ENCODE results near the gene CPPED1. TPM values are rescaled to one million over a fixed set of nuclear protein-coding genes. Genes with fewer than 3 reads are reported as not detected.

Gene CPPED1
- total and polyA plus RNA-seq, 2 of the 4 experiments (the other 2 are of a cell fraction): 5.1 to 6.5 TPM

GRCh38 chr16:12794486-12795387, 8.9 kb downstream of the CPPED1 start:
- Histone ChIP-seq H2BK15ac (ENCODE audit: low read depth, low read length) (no peak overlapping the region), H3K27me3 (ENCODE audit: control insufficient read depth, insufficient read depth, low read length) (no peaks in the 10 kb centered on the region), H3K4me1 (ENCODE audit: control insufficient read depth, insufficient read depth, low read length) (no peaks in the 10 kb centered on the region), H3K4ac (ENCODE audit: low read depth, low read length) (no peak overlapping the region), H2AFZ (replicated peaks; ENCODE audit: low read length, poor library complexity) (no peak overlapping the region), H3K36me3 (ENCODE audit: control insufficient read depth, insufficient read depth, low read length) (no peaks in the 10 kb centered on the region), H3K23ac (ENCODE audit: low read depth, low read length) (no peak overlapping the region), H3K27ac (ENCODE audit: insufficient read depth, low read length) (no peak overlapping the region), H4K20me1 (ENCODE audit: insufficient read depth, low read length) (no peaks in the 10 kb centered on the region), H3K56ac (ENCODE audit: extremely low read depth, insufficient read depth, low read length) (no peak overlapping the region), H2AK5ac (ENCODE audit: low read depth, low read length) (no peak overlapping the region), H3K9me1 (ENCODE audit: insufficient read depth, low read length) (no peaks in the 10 kb centered on the region), H2BK120ac (ENCODE audit: low read depth, low read length) (no peak overlapping the region), H4K8ac (ENCODE audit: low read depth in 2 of 2, low read length in 2 of 2) (no peak overlapping the region), H3K9ac (ENCODE audit: low read depth, low read length) (no peak overlapping the region), H4K91ac (ENCODE audit: insufficient read depth, low read depth, low read length) (no peak overlapping the region), H2BK20ac (ENCODE audit: low read depth, low read length) (no peak overlapping the region), H3K4me2 (ENCODE audit: low read depth, low read length) (no peak overlapping the region), H3K9me3 (ENCODE audit: control insufficient read depth, insufficient read depth, low read length) (no peaks in the 10 kb centered on the region), H3K14ac (replicated peaks; ENCODE audit: low read depth, low read length) (no peak overlapping the region), H3K18ac (ENCODE audit: low read depth, low read length) (no peak overlapping the region), H3K79me1 (ENCODE audit: low read depth in 1 of 2, low read length in 2 of 2) (peaks cover 2 to 7% of the 10 kb centered on the region in 2 experiments; a peak in 2 of 4 replicates), H4K5ac (ENCODE audit: low read depth, low read length) (no peak overlapping the region), H2BK5ac (ENCODE audit: low read depth, low read length, poor library complexity, severe bottlenecking) (no peak overlapping the region), H2AK9ac (replicated peaks; ENCODE audit: low read depth, low read length, poor library complexity) (no peak overlapping the region), H3K4me3 (ENCODE audit: insufficient read depth, low read depth, low read length) (no peak overlapping the region)
- in situ Hi-C loops (cut with MboI; ENCODE audit: low sequenced_read_pairs): no loop called here
- DNase-seq (no peak), ATAC-seq (ENCODE audit: low read depth) (no peak)
- no TSS peak for BruUV-seq (replicated peaks)
- intact Hi-C loops (cut with micrococcal nuclease): no loop called here
- dilution Hi-C loops (cut with HindIII; ENCODE audit: low sequenced_read_pairs, unreplicated experiment): no loop called here
- CTCF ChIA-PET: interaction anchor here (0.7 kb wide), 1 partner anchor 523 kb away, joined by 3 read pairs; no protein-coding TSS in a partner anchor
- POLR2A ChIA-PET (ENCODE audit: unreplicated experiment): no interaction called here
- TF ChIP-seq MAFK (IDR thresholded peaks at IDR 0.05; ENCODE audit: low read depth, low read length): no peak
- TF ChIP-seq CHD1 (IDR thresholded peaks at IDR 0.05; ENCODE audit: low read depth, low read length): no peak
- no peak for TF ChIP-seq CEBPB (IDR thresholded peaks at IDR 0.05; ENCODE audit: low read depth, low read length)
- WGBS, 2 experiments (ENCODE audit: extremely low coverage in 2 of 2, insufficient read length in 1 of 2): 80% methylated on average over 3 of the region's 12 CpGs; no CpG with 5 or more reads in 1 of the 2 experiments

Data from IMR-90 (cell line).